Type B pancreatic cell (in vitro differentiated cells): ENCODE results near the gene ZNF41. TPM values are rescaled to one million over a fixed set of nuclear protein-coding genes. Genes with fewer than 3 reads are reported as not detected.
"Not testable (repeated sequence)": the region's sequence is repeated elsewhere in the genome, so short reads cannot be mapped to it uniquely, and the experiment has no call there.

Experiments
- DNase-seq: peaks from one replicate; pipeline ENCODE4 v3.0.0; 2021; ENCODE audit warnings: mixed read lengths; ENCODE audit not compliant: unreplicated experiment; ENCODE audit errors: extremely low spot score
- H3K27ac Mint-ChIP-seq: 2 replicates; pipeline ENCODE4 v1.8.0; 2021; ENCODE audit warnings: mild to moderate bottlenecking, mixed read lengths
- H3K27me3 Mint-ChIP-seq: 2 replicates; pipeline ENCODE4 v1.8.0; 2021; ENCODE audit warnings: mixed read lengths
- H3K36me3 Mint-ChIP-seq: 2 replicates; pipeline ENCODE4 v1.8.0; 2021; ENCODE audit warnings: mixed read lengths
- H3K4me1 Mint-ChIP-seq: one replicate; pipeline ENCODE4 v1.8.0; 2021; ENCODE audit warnings: mixed read lengths; ENCODE audit not compliant: unreplicated experiment
- H3K4me3 Mint-ChIP-seq: 2 replicates; pipeline ENCODE4 v1.8.0; 2021; ENCODE audit warnings: mild to moderate bottlenecking, mixed read lengths
- H3K9me3 Mint-ChIP-seq: 2 replicates; pipeline ENCODE4 v1.8.0; 2021; ENCODE audit warnings: mixed read lengths
- CTCF ChIP-seq: fragments of 200-600 bp; sonication (generic); conservative IDR thresholded peaks from 2 replicates; pipeline ENCODE4 v1.5.0; 2021; ENCODE audit warnings: antibody characterized with exemption, mild to moderate bottlenecking
- total RNA-seq: library from RNA; stranded (reverse); gene quantifications from 2 replicates; pipeline ENCODE4 v1.2.1, GENCODE V29; 2021; ENCODE audit warnings: low replicate concordance

ZNF41 gene
- total RNA-seq, 1 donor from 2014 or later: 7.5 TPM

GRCh38 chrX:47498411-47498810 is 15.4 kb upstream of the ZNF41 start:
- no peak overlapping the region for H3K4me3 Mint-ChIP-seq
- peaks cover 4% of the 10 kb centered on the region for H3K4me1 Mint-ChIP-seq
- no peak for DNase-seq
- H3K27ac Mint-ChIP-seq: no peak overlapping the region
- H3K27me3 Mint-ChIP-seq: no peaks in the 10 kb centered on the region
- peaks cover 2% of the 10 kb centered on the region for H3K9me3 Mint-ChIP-seq
- TF ChIP-seq CTCF: no peak
- no peaks in the 10 kb centered on the region for H3K36me3 Mint-ChIP-seq

- peak; percentile 53 for TF ChIP-seq CTCF
- Mint-ChIP-seq H3K36me3 (no peaks in the 10 kb centered on the region), H3K27ac (no peak overlapping the region), H3K27me3 (no peaks in the 10 kb centered on the region), H3K4me3 (no peak overlapping the region), H3K4me1 (peaks cover 4% of the 10 kb centered on the region), H3K9me3 (peaks cover 9% of the 10 kb centered on the region)
- DNase-seq: no peak
Measured at GRCh38 chrX:47497271-47497888, 14.4 kb upstream of the ZNF41 start.

GRCh38 chrX:47492133-47492532 is 9.1 kb upstream of the ZNF41 start:
- not testable (repeated sequence) for H3K4me3 Mint-ChIP-seq, H3K36me3 Mint-ChIP-seq, H3K4me1 Mint-ChIP-seq, H3K9me3 Mint-ChIP-seq, H3K27me3 Mint-ChIP-seq, DNase-seq, H3K27ac Mint-ChIP-seq

- TF ChIP-seq CTCF: no peak
- Mint-ChIP-seq H3K9me3 (peaks cover 9% of the 10 kb centered on the region), H3K4me3 (no peak overlapping the region), H3K4me1 (peaks cover 5% of the 10 kb centered on the region), H3K27me3 (no peaks in the 10 kb centered on the region), H3K27ac (no peak overlapping the region), H3K36me3 (no peaks in the 10 kb centered on the region)
- DNase-seq: no peak
Measured at GRCh38 chrX:47489507-47490275, 6.7 kb upstream of the ZNF41 start.

- H3K36me3 Mint-ChIP-seq: peaks cover 4% of the 10 kb centered on the region
- H3K4me1 Mint-ChIP-seq: peaks cover 19% of the 10 kb centered on the region
- H3K4me3 Mint-ChIP-seq: peak overlapping the region; percentile 90
- DNase-seq: no peak
- H3K9me3 Mint-ChIP-seq: no peaks in the 10 kb centered on the region
- no peak for TF ChIP-seq CTCF
- no peaks in the 10 kb centered on the region for H3K27me3 Mint-ChIP-seq
- H3K27ac Mint-ChIP-seq: no peak overlapping the region
Measured at GRCh38 chrX:47484885-47485284, 1.9 kb upstream of the ZNF41 start.
